ENCODE measurements around the gene GALNT18.

The GALNT18 gene

GRCh38 chr11:11496879-11497278 is 124.9 kb downstream of the GALNT18 start:
- ChIA-PET POLR2A (no interaction called here), CTCF (no interaction called here)
- WGBS (ENCODE audit: insufficient coverage), result 100% methylated on average over 2 of the region's 2 CpGs
- H3K4me1 ChIP-seq (ENCODE audit: control extremely low read depth in 1 of 4, control insufficient read depth in 4 of 4, insufficient read depth in 4 of 4, low read length in 3 of 4), result peaks cover 0 to 3% (median 0%) of the 10 kb centered on the region in 4 experiments
- H3K27me3 ChIP-seq (replicated peaks in 2 of 5; ENCODE audit: control insufficient read depth in 4 of 5, insufficient read depth in 5 of 5, low read length in 4 of 5), result no peaks in the 10 kb centered on the region
- no peaks in the 10 kb centered on the region for H3K36me3 ChIP-seq (ENCODE audit: control insufficient read depth in 4 of 4, insufficient read depth in 4 of 4, low read length in 3 of 4)
- no peak overlapping the region for H3K27ac ChIP-seq (ENCODE audit: insufficient read depth in 1 of 2, low read depth in 1 of 2, low read length in 2 of 2, poor library complexity in 1 of 2, severe bottlenecking in 2 of 2)
- no peaks in the 10 kb centered on the region for H3K9me3 ChIP-seq (ENCODE audit: control extremely low read depth in 1 of 5, control insufficient read depth in 4 of 5, insufficient read depth in 2 of 5, low read depth in 1 of 5, low read length in 4 of 5)
- DNase-seq, result no peak
- H3K4me3 ChIP-seq (ENCODE audit: control insufficient read depth in 1 of 7, extremely low read depth in 1 of 7, insufficient read depth in 4 of 7, low read depth in 2 of 7, low read length in 6 of 7), result no peak overlapping the region

GRCh38 chr11:11494348-11494747 is 127.5 kb downstream of the GALNT18 start:
- POLR2A ChIA-PET, result no interaction called here
- H3K4me1 ChIP-seq (ENCODE audit: control extremely low read depth in 1 of 4, control insufficient read depth in 4 of 4, insufficient read depth in 4 of 4, low read length in 3 of 4), result no peaks in the 10 kb centered on the region
- no peak overlapping the region for H3K4me3 ChIP-seq (ENCODE audit: control insufficient read depth in 1 of 7, extremely low read depth in 1 of 7, insufficient read depth in 4 of 7, low read depth in 2 of 7, low read length in 6 of 7)
- H3K27ac ChIP-seq (ENCODE audit: insufficient read depth in 1 of 2, low read depth in 1 of 2, low read length in 2 of 2, poor library complexity in 1 of 2, severe bottlenecking in 2 of 2), result no peak overlapping the region
- CTCF ChIA-PET, result interaction anchor here (1.1 kb wide), 1 partner anchor 10 kb away, joined by 4 read pairs; no protein-coding TSS in a partner anchor
- peak in 2 of 3 donors; percentile 9 to 16 for DNase-seq
- peaks cover 0 to 2% (median 0%) of the 10 kb centered on the region in 5 experiments for H3K27me3 ChIP-seq (replicated peaks in 2 of 5; ENCODE audit: control insufficient read depth in 4 of 5, insufficient read depth in 5 of 5, low read length in 4 of 5)
- H3K36me3 ChIP-seq (ENCODE audit: control insufficient read depth in 4 of 4, insufficient read depth in 4 of 4, low read length in 3 of 4), result no peaks in the 10 kb centered on the region
- 83% methylated on average over 1 of the region's 2 CpGs for WGBS (ENCODE audit: insufficient coverage)
- no peaks in the 10 kb centered on the region for H3K9me3 ChIP-seq (ENCODE audit: control extremely low read depth in 1 of 5, control insufficient read depth in 4 of 5, insufficient read depth in 2 of 5, low read depth in 1 of 5, low read length in 4 of 5)

GRCh38 chr11:11493698-11494097 is 128.1 kb downstream of the GALNT18 start:
- ChIA-PET CTCF (interaction anchor here (1.1 kb wide), 1 partner anchor 10 kb away, joined by 4 read pairs; no protein-coding TSS in a partner anchor), POLR2A (no interaction called here)
- no peaks in the 10 kb centered on the region for H3K9me3 ChIP-seq (ENCODE audit: control extremely low read depth in 1 of 5, control insufficient read depth in 4 of 5, insufficient read depth in 2 of 5, low read depth in 1 of 5, low read length in 4 of 5)
- H3K27ac ChIP-seq (ENCODE audit: insufficient read depth in 1 of 2, low read depth in 1 of 2, low read length in 2 of 2, poor library complexity in 1 of 2, severe bottlenecking in 2 of 2), result no peak overlapping the region
- H3K36me3 ChIP-seq (ENCODE audit: control insufficient read depth in 4 of 4, insufficient read depth in 4 of 4, low read length in 3 of 4), result no peaks in the 10 kb centered on the region
- H3K4me1 ChIP-seq (ENCODE audit: control extremely low read depth in 1 of 4, control insufficient read depth in 4 of 4, insufficient read depth in 4 of 4, low read length in 3 of 4), result no peaks in the 10 kb centered on the region
- H3K27me3 ChIP-seq (replicated peaks in 2 of 5; ENCODE audit: control insufficient read depth in 4 of 5, insufficient read depth in 5 of 5, low read length in 4 of 5), result peaks cover 0 to 2% (median 0%) of the 10 kb centered on the region in 5 experiments
- H3K4me3 ChIP-seq (ENCODE audit: control insufficient read depth in 1 of 7, extremely low read depth in 1 of 7, insufficient read depth in 4 of 7, low read depth in 2 of 7, low read length in 6 of 7), result no peak overlapping the region
- no peak for DNase-seq
- WGBS (ENCODE audit: insufficient coverage), result 96% methylated on average over 4 of the region's 6 CpGs

GRCh38 chr11:11491589-11491988 is 130.2 kb downstream of the GALNT18 start:
- CTCF ChIA-PET, result no interaction called here
- 89% methylated on average over 2 of the region's 4 CpGs for WGBS (ENCODE audit: insufficient coverage)
- H3K4me3 ChIP-seq (ENCODE audit: control insufficient read depth in 1 of 7, extremely low read depth in 1 of 7, insufficient read depth in 4 of 7, low read depth in 2 of 7, low read length in 6 of 7), result no peak overlapping the region
- H3K36me3 ChIP-seq (ENCODE audit: control insufficient read depth in 4 of 4, insufficient read depth in 4 of 4, low read length in 3 of 4), result no peaks in the 10 kb centered on the region
- no peaks in the 10 kb centered on the region for H3K4me1 ChIP-seq (ENCODE audit: control extremely low read depth in 1 of 4, control insufficient read depth in 4 of 4, insufficient read depth in 4 of 4, low read length in 3 of 4)
- no peaks in the 10 kb centered on the region for H3K9me3 ChIP-seq (ENCODE audit: control extremely low read depth in 1 of 5, control insufficient read depth in 4 of 5, insufficient read depth in 2 of 5, low read depth in 1 of 5, low read length in 4 of 5)
- DNase-seq, result no peak
- no peak overlapping the region for H3K27ac ChIP-seq (ENCODE audit: insufficient read depth in 1 of 2, low read depth in 1 of 2, low read length in 2 of 2, poor library complexity in 1 of 2, severe bottlenecking in 2 of 2)
- POLR2A ChIA-PET, result no interaction called here
- peaks cover 0 to 2% (median 0%) of the 10 kb centered on the region in 5 experiments for H3K27me3 ChIP-seq (replicated peaks in 2 of 5; ENCODE audit: control insufficient read depth in 4 of 5, insufficient read depth in 5 of 5, low read length in 4 of 5)

- peaks cover 0 to 2% (median 0%) of the 10 kb centered on the region in 5 experiments for H3K27me3 ChIP-seq (replicated peaks in 2 of 5; ENCODE audit: control insufficient read depth in 4 of 5, insufficient read depth in 5 of 5, low read length in 4 of 5)
- H3K9me3 ChIP-seq (ENCODE audit: control extremely low read depth in 1 of 5, control insufficient read depth in 4 of 5, insufficient read depth in 2 of 5, low read depth in 1 of 5, low read length in 4 of 5), result no peaks in the 10 kb centered on the region
- WGBS (ENCODE audit: insufficient coverage), result 100% methylated on average over 1 of the region's 2 CpGs
- ChIA-PET POLR2A (no interaction called here), CTCF (no interaction called here)
- no peak for DNase-seq
- no peaks in the 10 kb centered on the region for H3K4me1 ChIP-seq (ENCODE audit: control extremely low read depth in 1 of 4, control insufficient read depth in 4 of 4, insufficient read depth in 4 of 4, low read length in 3 of 4)
- no peak overlapping the region for H3K4me3 ChIP-seq (ENCODE audit: control insufficient read depth in 1 of 7, extremely low read depth in 1 of 7, insufficient read depth in 4 of 7, low read depth in 2 of 7, low read length in 6 of 7)
- no peak overlapping the region for H3K27ac ChIP-seq (ENCODE audit: insufficient read depth in 1 of 2, low read depth in 1 of 2, low read length in 2 of 2, poor library complexity in 1 of 2, severe bottlenecking in 2 of 2)
- no peaks in the 10 kb centered on the region for H3K36me3 ChIP-seq (ENCODE audit: control insufficient read depth in 4 of 4, insufficient read depth in 4 of 4, low read length in 3 of 4)
Measured at GRCh38 chr11:11491014-11491413, 130.8 kb downstream of the GALNT18 start.

- H3K4me3 ChIP-seq (ENCODE audit: control insufficient read depth in 1 of 7, extremely low read depth in 1 of 7, insufficient read depth in 4 of 7, low read depth in 2 of 7, low read length in 6 of 7), result no peak overlapping the region
- 100% methylated on average over 1 of the region's 3 CpGs for WGBS (ENCODE audit: insufficient coverage)
- H3K27me3 ChIP-seq (replicated peaks in 2 of 5; ENCODE audit: control insufficient read depth in 4 of 5, insufficient read depth in 5 of 5, low read length in 4 of 5), result peaks cover 0 to 3% (median 0%) of the 10 kb centered on the region in 5 experiments
- no peak for DNase-seq
- POLR2A ChIA-PET, result no interaction called here
- no peaks in the 10 kb centered on the region for H3K9me3 ChIP-seq (ENCODE audit: control extremely low read depth in 1 of 5, control insufficient read depth in 4 of 5, insufficient read depth in 2 of 5, low read depth in 1 of 5, low read length in 4 of 5)
- H3K36me3 ChIP-seq (ENCODE audit: control insufficient read depth in 4 of 4, insufficient read depth in 4 of 4, low read length in 3 of 4), result no peaks in the 10 kb centered on the region
- H3K27ac ChIP-seq (ENCODE audit: insufficient read depth in 1 of 2, low read depth in 1 of 2, low read length in 2 of 2, poor library complexity in 1 of 2, severe bottlenecking in 2 of 2), result no peak overlapping the region
- H3K4me1 ChIP-seq (ENCODE audit: control extremely low read depth in 1 of 4, control insufficient read depth in 4 of 4, insufficient read depth in 4 of 4, low read length in 3 of 4), result no peaks in the 10 kb centered on the region
- CTCF ChIA-PET, result interaction anchor here (1.4 kb wide), 1 partner anchor 10 kb away, joined by 3 read pairs; no protein-coding TSS in a partner anchor
Measured at GRCh38 chr11:11486423-11486822, 135.4 kb downstream of the GALNT18 start.

- H3K4me1 ChIP-seq (ENCODE audit: control extremely low read depth in 1 of 4, control insufficient read depth in 4 of 4, insufficient read depth in 4 of 4, low read length in 3 of 4), result no peaks in the 10 kb centered on the region
- H3K36me3 ChIP-seq (ENCODE audit: control insufficient read depth in 4 of 4, insufficient read depth in 4 of 4, low read length in 3 of 4), result no peaks in the 10 kb centered on the region
- no peak overlapping the region for H3K4me3 ChIP-seq (ENCODE audit: control insufficient read depth in 1 of 7, extremely low read depth in 1 of 7, insufficient read depth in 4 of 7, low read depth in 2 of 7, low read length in 6 of 7)
- H3K9me3 ChIP-seq (ENCODE audit: control extremely low read depth in 1 of 5, control insufficient read depth in 4 of 5, insufficient read depth in 2 of 5, low read depth in 1 of 5, low read length in 4 of 5), result no peaks in the 10 kb centered on the region
- WGBS (ENCODE audit: insufficient coverage), result 93% methylated on average over 3 of the region's 3 CpGs
- peaks cover 0 to 4% (median 0%) of the 10 kb centered on the region in 5 experiments for H3K27me3 ChIP-seq (replicated peaks in 2 of 5; ENCODE audit: control insufficient read depth in 4 of 5, insufficient read depth in 5 of 5, low read length in 4 of 5)
- no peak for DNase-seq
- ChIA-PET CTCF (no interaction called here), POLR2A (no interaction called here)
- no peak overlapping the region for H3K27ac ChIP-seq (ENCODE audit: insufficient read depth in 1 of 2, low read depth in 1 of 2, low read length in 2 of 2, poor library complexity in 1 of 2, severe bottlenecking in 2 of 2)
Measured at GRCh38 chr11:11486002-11486401, 135.8 kb downstream of the GALNT18 start.

All from common myeloid progenitor, CD34-positive (primary cell).